Endothelial cell of hepatic sinusoid (primary cell): ENCODE results near the gene GPR65.

Experiments used
- in situ Hi-C: cut with HindIII; loops from 2 replicates; pipeline ENCODE4 v1.10.0; 2017; ENCODE audit warnings: low sequenced_read_pairs

GPR65 gene

DNA sequence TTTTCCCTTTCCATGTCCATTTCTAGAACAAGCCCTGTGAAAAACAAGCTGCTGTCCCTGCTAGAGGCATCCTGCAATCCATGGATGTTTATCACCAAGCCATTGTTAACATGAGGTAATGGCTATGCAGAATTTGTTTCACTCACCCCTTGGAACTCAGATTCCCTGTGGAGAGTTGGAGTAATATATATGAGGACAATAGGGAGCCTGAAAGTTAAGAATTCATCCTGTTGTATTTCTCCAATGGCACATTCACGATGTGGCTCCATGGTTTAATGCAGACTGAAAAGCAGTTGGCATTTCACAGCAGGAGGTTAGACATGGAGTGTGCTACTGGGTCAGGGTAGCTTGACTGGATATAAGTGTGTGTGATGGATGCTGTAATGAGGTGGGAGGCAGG, 32.4 kb downstream of the GPR65 start:
- in situ Hi-C loops, result no loop called here

DNA sequence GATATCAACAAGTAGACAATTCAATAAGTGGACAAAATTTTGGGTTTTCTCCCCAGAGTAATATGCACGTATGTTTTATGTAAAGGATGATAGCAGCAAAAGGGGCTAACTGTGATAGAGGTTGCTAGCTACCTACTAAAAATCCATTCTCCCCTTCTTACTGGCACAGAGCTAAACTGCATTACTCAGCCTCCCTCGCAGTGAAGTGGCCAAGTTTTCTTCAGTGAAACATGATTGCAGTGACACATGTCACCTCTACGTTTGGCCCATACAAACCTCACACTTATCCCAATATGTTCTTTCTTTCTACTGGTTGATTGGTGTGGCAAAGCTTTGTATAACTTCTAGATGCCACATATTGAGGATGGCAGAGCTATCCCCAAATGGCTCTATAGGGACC, 34.3 kb downstream of the GPR65 start:
- in situ Hi-C loops, result no loop called here

DNA sequence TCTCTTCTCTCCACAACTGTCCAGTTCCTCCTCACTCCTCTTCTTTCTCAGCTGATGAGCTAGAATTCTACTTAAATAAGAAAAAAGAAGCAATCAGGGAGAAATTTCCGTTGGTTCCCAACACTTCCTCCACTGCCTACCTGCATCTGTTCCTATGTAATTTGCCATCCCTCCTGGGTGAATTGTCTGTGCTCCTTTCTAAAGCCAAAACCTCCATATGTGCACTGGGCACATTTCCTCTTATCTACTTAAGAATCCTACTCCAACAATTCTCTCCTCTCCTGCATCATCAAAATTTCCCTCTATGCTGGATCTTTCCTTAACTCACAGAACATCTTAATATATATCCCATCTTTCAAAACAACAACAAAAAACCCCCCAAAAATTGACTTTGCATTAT, 35.2 kb downstream of the GPR65 start:
- in situ Hi-C loops, result no loop called here

DNA sequence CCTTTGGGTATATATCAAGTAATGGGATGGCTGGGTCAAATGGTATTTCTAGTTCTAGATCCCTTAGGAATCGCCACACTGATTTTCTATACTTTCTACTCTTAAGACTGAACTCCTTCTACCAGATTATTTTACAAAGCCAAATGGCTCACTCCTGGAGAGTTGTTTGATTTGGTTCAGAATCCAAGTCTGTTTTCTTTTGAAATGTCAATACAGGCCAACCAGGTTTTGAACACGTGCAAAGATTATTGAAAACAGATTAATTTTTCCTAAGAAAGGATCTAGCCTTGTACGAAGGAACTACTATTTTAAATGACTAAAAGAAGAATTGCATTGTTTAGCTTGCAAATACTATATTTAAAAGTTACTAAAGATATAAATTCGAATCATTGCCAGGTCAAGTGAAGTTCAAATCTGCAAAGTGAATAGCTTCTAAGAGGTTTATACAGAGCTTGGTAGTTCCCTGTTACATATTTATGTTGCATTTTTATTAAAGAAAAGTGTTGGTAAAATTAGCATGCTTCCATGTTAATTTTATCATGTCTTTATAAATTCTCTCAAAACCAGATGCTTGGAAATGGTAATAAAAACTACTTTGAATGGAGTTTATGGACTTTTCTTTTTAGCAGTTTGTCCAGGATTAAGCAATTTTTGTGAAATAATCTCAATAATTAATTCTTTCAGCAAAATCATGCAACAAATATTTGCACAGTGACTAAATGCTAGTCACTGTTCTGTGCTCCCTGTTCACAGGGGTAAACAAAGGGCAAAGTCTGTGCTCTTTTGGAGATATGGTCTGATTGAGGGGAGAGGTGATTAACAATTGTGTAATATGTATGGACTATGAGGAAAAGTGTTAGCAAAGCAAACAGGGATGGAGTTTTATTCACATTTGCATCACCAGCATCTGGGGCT, 38.9 kb downstream of the GPR65 start:
- in situ Hi-C loops, result no loop called here

DNA sequence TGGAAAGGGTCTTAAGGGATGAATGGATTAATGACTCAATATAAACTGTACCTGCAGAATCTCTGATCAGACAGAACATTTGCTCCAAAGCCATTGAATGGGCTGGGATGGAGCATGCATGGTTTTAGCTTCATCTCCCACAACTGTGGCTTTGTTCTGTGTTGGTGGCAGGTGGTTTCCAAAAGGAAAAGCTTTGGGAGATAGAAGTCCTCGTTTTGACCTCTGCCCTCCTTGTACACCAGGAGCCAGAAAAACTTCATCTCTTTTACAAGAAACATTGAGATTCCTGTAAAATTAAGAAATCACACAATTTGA, 39.5 kb downstream of the GPR65 start:
- in situ Hi-C loops, result no loop called here

DNA sequence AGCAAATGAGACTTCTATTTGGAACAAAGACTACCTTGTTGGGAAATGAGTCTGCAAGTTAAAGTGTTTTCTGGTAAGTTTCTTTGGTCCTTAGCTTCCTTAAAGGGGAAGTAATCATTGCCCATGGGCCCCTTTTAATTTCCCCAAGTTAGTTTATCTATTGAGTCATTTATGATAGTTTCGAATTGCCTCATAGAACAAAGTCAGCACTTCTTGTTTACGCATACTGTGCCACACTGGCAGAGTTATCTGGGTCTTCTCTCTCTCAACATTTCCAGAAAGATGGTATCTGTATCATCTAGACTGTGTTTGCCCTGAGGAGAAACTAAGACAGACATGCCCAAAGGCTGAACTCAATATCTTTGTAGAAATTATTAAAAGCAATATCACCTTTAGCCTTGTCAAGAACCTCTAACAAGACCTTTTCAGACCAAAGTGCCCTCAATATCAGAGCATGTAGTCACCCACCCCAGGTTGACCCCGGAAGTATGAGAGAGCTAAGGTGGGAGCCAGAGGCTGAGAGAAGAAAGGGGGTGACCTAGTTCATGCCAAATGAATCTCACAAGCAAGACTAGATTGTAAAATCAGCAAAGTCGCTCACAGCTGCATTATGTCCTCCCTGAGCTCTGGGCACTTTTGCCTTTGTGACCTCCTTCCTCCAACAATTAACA, 40.0 kb downstream of the GPR65 start:
- in situ Hi-C loops, result no loop called here

DNA sequence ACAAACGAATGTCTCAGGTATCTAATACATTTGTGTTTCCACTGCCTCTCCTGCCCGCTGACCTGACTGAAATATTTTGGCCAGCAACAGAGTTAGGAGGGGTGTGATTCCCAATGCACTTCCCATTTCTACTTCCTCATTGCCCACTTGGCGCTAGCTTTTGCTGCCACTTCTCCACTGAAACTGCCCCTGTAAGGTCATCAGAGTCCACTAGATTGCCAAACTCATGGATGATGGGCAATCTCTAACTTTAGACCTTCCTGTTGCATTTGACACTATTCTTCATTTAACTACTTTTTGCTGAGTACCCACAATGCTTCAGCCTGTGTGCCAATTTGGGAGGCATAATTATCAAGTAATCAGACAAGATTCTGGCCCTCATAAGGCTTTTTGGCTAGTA, 40.8 kb downstream of the GPR65 start:
- in situ Hi-C loops, result no loop called here

DNA sequence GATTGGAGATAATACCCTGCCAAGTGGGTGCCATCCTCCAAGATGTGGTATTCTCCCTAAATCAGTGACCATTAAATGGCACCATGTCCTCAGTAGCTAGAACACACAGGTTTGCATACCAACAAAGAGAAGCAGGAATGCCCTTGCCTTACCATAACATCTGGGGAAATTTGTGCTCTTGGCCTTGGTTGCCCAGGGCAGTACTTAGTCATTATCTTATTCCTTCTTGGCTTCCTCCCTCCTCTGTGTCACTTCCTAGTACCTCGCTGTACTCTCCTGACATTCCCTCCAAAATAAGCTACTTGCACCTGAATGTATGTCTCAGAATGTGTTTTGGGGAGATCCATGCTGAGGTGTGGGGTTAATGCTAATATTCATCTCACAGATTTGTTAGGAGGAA, 43.4 kb downstream of the GPR65 start:
- in situ Hi-C loops, result no loop called here

DNA sequence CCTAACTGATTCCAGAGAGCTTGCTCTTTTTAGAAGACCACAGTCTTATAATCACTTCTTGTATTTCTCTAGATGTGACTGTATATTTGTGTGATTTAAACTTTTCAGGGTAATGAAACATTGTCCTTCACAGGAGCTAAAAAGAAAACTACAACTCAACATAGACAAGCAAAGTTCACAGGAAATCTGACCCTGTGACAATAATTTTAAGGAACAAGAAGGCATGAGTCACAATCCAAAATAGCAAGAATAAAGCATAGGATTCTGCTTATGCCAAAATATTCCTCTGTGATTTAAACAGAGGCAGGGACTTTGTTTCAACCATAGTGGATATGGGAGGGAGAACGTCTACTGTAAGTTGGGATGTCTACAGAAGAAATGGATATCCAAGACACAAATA, 44.3 kb downstream of the GPR65 start:
- in situ Hi-C loops, result no loop called here

DNA sequence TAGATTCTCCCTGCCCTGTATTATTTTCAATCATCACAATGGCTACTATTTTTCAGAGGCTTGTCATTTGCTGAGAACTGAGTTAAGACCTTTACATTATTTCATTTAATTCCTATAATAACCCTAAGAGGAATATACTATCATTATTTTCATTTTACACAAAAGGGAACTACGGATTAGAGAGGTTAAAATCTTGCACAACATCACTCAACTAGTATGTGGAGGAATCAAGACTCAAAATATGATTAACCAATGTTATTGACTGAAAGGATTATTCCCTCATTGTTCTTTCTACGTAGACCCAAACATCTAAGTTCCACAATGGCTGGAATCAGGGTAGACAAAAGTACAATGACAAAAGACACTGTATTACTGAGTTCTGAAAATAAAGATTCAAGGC, 45.0 kb downstream of the GPR65 start:
- in situ Hi-C loops, result no loop called here

DNA sequence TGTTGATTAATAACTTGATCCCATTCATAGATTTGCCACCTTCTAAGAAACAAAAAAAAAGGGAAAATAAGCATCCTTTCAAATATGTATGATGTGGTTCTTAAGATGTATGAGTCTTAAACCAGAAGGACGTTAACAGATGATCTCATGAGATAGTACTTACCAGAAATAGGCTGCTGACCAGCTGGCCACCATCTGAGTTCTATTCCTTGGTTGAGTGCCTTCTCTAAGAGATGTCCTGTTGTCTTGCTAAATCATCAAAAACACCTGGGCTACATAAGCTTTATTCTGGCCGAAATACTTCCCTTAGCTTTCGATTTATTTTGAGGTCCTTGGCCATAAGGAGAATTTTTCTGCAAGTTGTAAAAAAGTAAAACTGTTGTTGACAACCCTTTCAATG, 55.6 kb downstream of the GPR65 start:
- in situ Hi-C loops, result no loop called here

DNA sequence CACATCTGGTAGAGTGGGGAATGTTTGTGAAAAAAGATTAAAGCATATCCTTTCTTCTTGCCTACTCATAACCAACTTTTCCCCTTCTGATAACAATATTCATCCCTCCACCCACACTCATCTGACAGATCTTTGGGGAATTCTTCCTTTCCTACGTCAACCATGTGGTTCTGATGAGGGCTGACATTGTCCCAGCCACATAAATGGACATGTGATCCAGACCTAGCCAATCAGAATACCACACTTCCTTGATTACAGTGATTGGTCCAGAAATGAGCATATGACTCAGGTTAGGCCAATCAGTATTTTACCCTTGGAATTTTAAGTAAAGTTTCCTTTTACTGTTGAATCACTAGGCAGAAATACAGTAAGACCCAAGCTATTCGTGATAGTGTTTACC, 58.9 kb downstream of the GPR65 start:
- in situ Hi-C loops, result no loop called here
